Right ventricle myocardium superior (tissue), 1 donor: ENCODE measurements around the gene RFLNA. TPM values are rescaled to one million over a fixed set of nuclear protein-coding genes. Genes with fewer than 3 reads are reported as not detected.
A peak's percentile ranks its signal among the peaks of the same experiment; 100 is the strongest.

Source experiments
- ATAC-seq: fragments of 200-7000 bp; cut with Tn5 transposase; one replicate; pipeline ENCODE4 v1.9.1; 2020; ENCODE audit warnings: mild to moderate bottlenecking; ENCODE audit not compliant: poor library complexity
- DNase-seq: peaks from one replicate; pipeline ENCODE4 v3.0.0-alpha.2; 2020
- intact Hi-C: fragments of 100-400 bp; cut with DNase I; formaldehyde crosslinking; loops from one replicate; pipeline ENCODE4 v1.11.2; 2022
- long read RNA-seq: library from polyadenylated mRNA; unstranded; transcript quantifications from one replicate; pipeline ENCODE4 v2.0.0, GENCODE V29; 2021
- total RNA-seq: library from RNA; stranded (reverse); fragmentation: NEBNext Ultra II Directional; extraction: Animal tissue kit (Norgen Biotek cat#: 25700); gene quantifications from one replicate; pipeline ENCODE4 v1.2.1, GENCODE V29; 2021
- donor health status: DM: no; HTN: yes; CAD: no; lungs with severe emphysema.

RFLNA gene
- 0.16 TPM for total RNA-seq
- long read RNA-seq, partial matches to known transcripts, result 0 of 1 reads
- long read RNA-seq, other reads (novel, unspliced or antisense), result 0 of 1 reads

GRCh38 chr12:124294780-124295341 lies at the start of gene RFLNA:
RFLNA (plus strand) TSS chr12:124295093; CDS start chr12:124295430, 337 bp downstream.
- intact Hi-C loops, result no loop called here
- peak; percentile 59 for ATAC-seq
- DNase-seq, result peak; percentile 35

GRCh38 chr12:124247331-124247730 lies 47.6 kb upstream of the RFLNA start:
- intact Hi-C loops, result no loop called here
- ATAC-seq, result no peak
- DNase-seq, result no peak

GRCh38 chr12:124248941-124249825 lies 45.7 kb upstream of the RFLNA start:
- DNase-seq (no peak), ATAC-seq (no peak)
- intact Hi-C loops, result no loop called here

GRCh38 chr12:124251186-124251585 lies 43.7 kb upstream of the RFLNA start:
- no peak for DNase-seq
- intact Hi-C loops, result no loop called here
- ATAC-seq, result no peak

GRCh38 chr12:124252964-124253363 lies 41.9 kb upstream of the RFLNA start:
- DNase-seq, result no peak
- intact Hi-C loops, result no loop called here
- ATAC-seq, result no peak

GRCh38 chr12:124254126-124254525 lies 40.8 kb upstream of the RFLNA start:
- intact Hi-C loops, result no loop called here
- DNase-seq, result no peak
- ATAC-seq, result no peak

- intact Hi-C loops, result no loop called here
- ATAC-seq (no peak), DNase-seq (no peak)
Measured at GRCh38 chr12:124259154-124260066, 35.5 kb upstream of the RFLNA start.

GRCh38 chr12:124261885-124262284 lies 33.0 kb upstream of the RFLNA start:
- intact Hi-C loops, result no loop called here
- ATAC-seq (no peak), DNase-seq (no peak)

GRCh38 chr12:124264089-124264795 lies 30.7 kb upstream of the RFLNA start:
- intact Hi-C loops, result no loop called here
- no peak for ATAC-seq
- DNase-seq, result no peak

- ATAC-seq (no peak), DNase-seq (no peak)
- intact Hi-C loops, result no loop called here
Measured at GRCh38 chr12:124264879-124265278, 30.0 kb upstream of the RFLNA start.

- ATAC-seq (no peak), DNase-seq (no peak)
- intact Hi-C loops, result no loop called here
Measured at GRCh38 chr12:124267205-124267778, 27.6 kb upstream of the RFLNA start.

GRCh38 chr12:124270671-124271070 lies 24.2 kb upstream of the RFLNA start:
- DNase-seq (no peak), ATAC-seq (no peak)
- intact Hi-C loops, result no loop called here

- intact Hi-C loops, result no loop called here
- no peak for ATAC-seq
- no peak for DNase-seq
Measured at GRCh38 chr12:124273630-124274029, 21.3 kb upstream of the RFLNA start.

- ATAC-seq (no peak), DNase-seq (no peak)
- intact Hi-C loops, result no loop called here
Measured at GRCh38 chr12:124276337-124276736, 18.6 kb upstream of the RFLNA start.

GRCh38 chr12:124277394-124278241 lies 17.3 kb upstream of the RFLNA start:
- DNase-seq, result no peak
- intact Hi-C loops, result no loop called here
- no peak for ATAC-seq

- intact Hi-C loops, result no loop called here
- no peak for ATAC-seq
Measured at GRCh38 chr12:124278389-124279101, 16.3 kb upstream of the RFLNA start.

GRCh38 chr12:124279315-124279714 lies 15.6 kb upstream of the RFLNA start:
- ATAC-seq (no peak), DNase-seq (no peak)
- intact Hi-C loops, result no loop called here

More at GRCh38 chr12:124278389-124279101, 16.3 kb upstream of the RFLNA start:
- no peak for DNase-seq
